Keratinocyte (primary cell): Measurements from ENCODE around the gene CTXND1. TPM values are rescaled to one million over a fixed set of nuclear protein-coding genes. Genes with fewer than 3 reads are reported as not detected.

Experiments used
- DNase-seq: peaks from one replicate; pipeline ENCODE4 v3.0.0-alpha.2; 2011; ENCODE audit warnings: low read depth, missing footprints, low spot score
- FAIRE-seq: peaks from 2 replicates; lab custom pipeline; 2011; peaks lifted over from hg19 to GRCh38; lab: Jason Lieb, UNC
- H2AFZ ChIP-seq: 2 replicates; pipeline ENCODE4 v1.6.0; 2012; ENCODE audit warnings: low read length, control low read depth, inconsistent platforms; ENCODE audit not compliant: control insufficient read depth
- H3K27ac ChIP-seq: 2 replicates; pipeline ENCODE4 v1.5.1; 2011; ENCODE audit warnings: low read length; ENCODE audit not compliant: control insufficient read depth, insufficient read depth
- H3K27me3 ChIP-seq: 3 replicates; pipeline ENCODE4 v1.6.0; 2011; ENCODE audit warnings: low read length; ENCODE audit not compliant: control insufficient read depth, insufficient read depth; ENCODE audit errors: extremely low read depth
- H3K36me3 ChIP-seq, 2 experiments: 2 replicates in 1 of 2; 3 replicates in 1 of 2; pipeline ENCODE4 v1.5.1; 2011; ENCODE audit warnings: low read length in 2 of 2, mild to moderate bottlenecking in 1 of 2; ENCODE audit not compliant: control insufficient read depth in 2 of 2, insufficient read depth in 2 of 2; ENCODE audit errors: extremely low read depth in 1 of 2
- H3K4me1 ChIP-seq: 3 replicates; pipeline ENCODE4 v1.5.1; 2011; ENCODE audit warnings: low read length; ENCODE audit not compliant: control insufficient read depth, insufficient read depth; ENCODE audit errors: extremely low read depth
- H3K4me2 ChIP-seq: 3 replicates; pipeline ENCODE4 v1.6.0; 2011; ENCODE audit warnings: low read depth, low read length; ENCODE audit not compliant: control insufficient read depth, insufficient read depth; ENCODE audit errors: extremely low read depth
- H3K4me3 ChIP-seq, 3 experiments: fragments of 200-600 bp in 1 of 3; sonication (generic) in 1 of 3; 2 replicates in 2 of 3; 3 replicates in 1 of 3; pipeline ENCODE4 v1.5.1; 2011 to 2016; ENCODE audit warnings: low read length in 3 of 3, mild to moderate bottlenecking in 3 of 3, control low read depth in 2 of 3, inconsistent platforms in 1 of 3, low read depth in 1 of 3, mixed read lengths in 1 of 3, mixed run types in 1 of 3, moderate library complexity in 1 of 3; ENCODE audit not compliant: control insufficient read depth in 2 of 3, insufficient read depth in 2 of 3; ENCODE audit errors: extremely low read depth in 1 of 3
- H3K79me2 ChIP-seq: 2 replicates; pipeline ENCODE4 v1.6.0; 2012; ENCODE audit warnings: low read length; ENCODE audit not compliant: control insufficient read depth, insufficient read depth
- H3K9ac ChIP-seq: 3 replicates; pipeline ENCODE4 v1.6.0; 2011; ENCODE audit warnings: low read length; ENCODE audit not compliant: control insufficient read depth, insufficient read depth; ENCODE audit errors: extremely low read depth
- H3K9me1 ChIP-seq: 3 replicates; pipeline ENCODE4 v1.6.0; 2011; ENCODE audit warnings: low read length; ENCODE audit not compliant: control insufficient read depth, insufficient read depth; ENCODE audit errors: extremely low read depth
- H3K9me3 ChIP-seq: 2 replicates; pipeline ENCODE4 v1.5.1; 2012; ENCODE audit warnings: low read depth, low read length; ENCODE audit not compliant: control insufficient read depth
- H4K20me1 ChIP-seq: 3 replicates; pipeline ENCODE4 v1.6.0; 2011; ENCODE audit warnings: low read length; ENCODE audit not compliant: control insufficient read depth, insufficient read depth; ENCODE audit errors: extremely low read depth
- EZH2 ChIP-seq: IDR thresholded peaks from one replicate; pipeline ENCODE4 v1.6.1; 2012; ENCODE audit warnings: inconsistent platforms, mild to moderate bottlenecking, low read length, moderate library complexity
- dilution Hi-C: fragments of 300-500 bp; cut with MboI; formaldehyde crosslinking; loops from one replicate; pipeline ENCODE4 v1.7.0; 2020; ENCODE audit warnings: low sequenced_read_pairs; ENCODE audit not compliant: extremely low pct_ligation_motif_present
- polyA plus RNA-seq, 5 experiments: library from polyadenylated mRNA; depleted of rRNA in 3 of 5; stranded (reverse) in 3 of 5; stranded (forward) in 1 of 5; unstranded in 1 of 5; fragments of >200 nt; gene quantifications; 1 replicate in 1 of 5; 2 replicates in 3 of 5; 3 replicates in 1 of 5; pipeline versions ENCODE4 v1.2.1 to v1.2.3, GENCODE V29; 2011 to 2012; ENCODE audit warnings: missing spikeins in 2 of 5, low read depth in 1 of 5, low replicate concordance in 1 of 5
- TF ChIP-seq, protein P1 (sequence below), 3 experiments: IDR thresholded peaks in 1 of 3; conservative IDR thresholded peaks in 1 of 3; optimal IDR thresholded peaks in 1 of 3; 2 replicates in 2 of 3; 3 replicates in 1 of 3; pipeline versions ENCODE3 to v1.5.1; 2011; ENCODE audit warnings: low read length in 3 of 3, mild to moderate bottlenecking in 3 of 3, moderate library complexity in 2 of 3, control low read depth in 1 of 3, inconsistent platforms in 1 of 3; ENCODE audit not compliant: insufficient read depth in 2 of 3; ENCODE audit errors: extremely low read depth in 1 of 3

Gene CTXND1
- polyA plus RNA-seq, 1 donor (not counting 4 experiments of a cell fraction or from before 2014, with no cell fraction given), result not detected

GRCh38 chr15:80270472-80270871, 18.5 kb upstream of the CTXND1 start:
- TF ChIP-seq, protein P1, sequence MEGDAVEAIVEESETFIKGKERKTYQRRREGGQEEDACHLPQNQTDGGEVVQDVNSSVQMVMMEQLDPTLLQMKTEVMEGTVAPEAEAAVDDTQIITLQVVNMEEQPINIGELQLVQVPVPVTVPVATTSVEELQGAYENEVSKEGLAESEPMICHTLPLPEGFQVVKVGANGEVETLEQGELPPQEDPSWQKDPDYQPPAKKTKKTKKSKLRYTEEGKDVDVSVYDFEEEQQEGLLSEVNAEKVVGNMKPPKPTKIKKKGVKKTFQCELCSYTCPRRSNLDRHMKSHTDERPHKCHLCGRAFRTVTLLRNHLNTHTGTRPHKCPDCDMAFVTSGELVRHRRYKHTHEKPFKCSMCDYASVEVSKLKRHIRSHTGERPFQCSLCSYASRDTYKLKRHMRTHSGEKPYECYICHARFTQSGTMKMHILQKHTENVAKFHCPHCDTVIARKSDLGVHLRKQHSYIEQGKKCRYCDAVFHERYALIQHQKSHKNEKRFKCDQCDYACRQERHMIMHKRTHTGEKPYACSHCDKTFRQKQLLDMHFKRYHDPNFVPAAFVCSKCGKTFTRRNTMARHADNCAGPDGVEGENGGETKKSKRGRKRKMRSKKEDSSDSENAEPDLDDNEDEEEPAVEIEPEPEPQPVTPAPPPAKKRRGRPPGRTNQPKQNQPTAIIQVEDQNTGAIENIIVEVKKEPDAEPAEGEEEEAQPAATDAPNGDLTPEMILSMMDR (optimal IDR thresholded peaks at IDR 0.05 in 1 of 3, IDR thresholded peaks at IDR 0.05 in 1 of 3, conservative IDR thresholded peaks at IDR 0.05 in 1 of 3; ENCODE audit: extremely low read depth in 1 of 3, insufficient read depth in 2 of 3, low read length in 3 of 3), result no peak
- no peak for TF ChIP-seq EZH2
- dilution Hi-C loops, result no loop called here
- no peak overlapping the region for H3K4me3 ChIP-seq

DNA sequence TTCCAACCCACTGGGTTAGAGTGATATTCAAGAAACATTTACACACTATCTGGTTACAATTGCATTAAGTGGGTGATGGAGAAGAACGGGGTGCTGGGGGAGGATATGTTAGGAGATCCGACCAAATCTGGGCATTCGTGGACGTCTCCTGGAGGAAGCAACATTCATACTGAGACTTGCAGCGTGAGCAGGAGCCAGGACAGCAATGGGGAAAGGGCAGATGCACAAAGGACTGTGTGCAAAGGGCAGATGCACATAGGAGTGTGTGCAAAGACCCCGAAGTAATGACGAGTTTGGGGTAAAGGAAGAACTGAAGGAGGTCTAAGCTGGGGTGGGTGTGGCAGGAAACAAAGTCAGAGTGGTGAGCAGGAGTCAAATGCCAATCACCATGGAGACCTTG, 16.1 kb upstream of the CTXND1 start:
- no peaks in the 10 kb centered on the region for H3K36me3 ChIP-seq
- no peaks in the 10 kb centered on the region for H4K20me1 ChIP-seq
- H3K4me3 ChIP-seq, result no peak overlapping the region
- FAIRE-seq, result no peak
- dilution Hi-C loops, result no loop called here
- no peaks in the 10 kb centered on the region for H3K4me1 ChIP-seq
- no peak for DNase-seq
- no peak for TF ChIP-seq EZH2
- TF ChIP-seq, protein P1 (optimal IDR thresholded peaks at IDR 0.05 in 1 of 3, IDR thresholded peaks at IDR 0.05 in 1 of 3, conservative IDR thresholded peaks at IDR 0.05 in 1 of 3; ENCODE audit: extremely low read depth in 1 of 3, insufficient read depth in 2 of 3, low read length in 3 of 3), result no peak
- H3K27ac ChIP-seq, result no peak overlapping the region
- H2AFZ ChIP-seq, result no peak overlapping the region
- H3K9me1 ChIP-seq, result no peaks in the 10 kb centered on the region
- no peak overlapping the region for H3K9ac ChIP-seq
- H3K9me3 ChIP-seq, result no peaks in the 10 kb centered on the region
- H3K4me2 ChIP-seq, result no peak overlapping the region
- no peaks in the 10 kb centered on the region for H3K27me3 ChIP-seq
- no peaks in the 10 kb centered on the region for H3K79me2 ChIP-seq

More at GRCh38 chr15:80270472-80270871, 18.5 kb upstream of the CTXND1 start:
- Histone ChIP-seq H3K27ac (no peak overlapping the region), H3K36me3 (no peaks in the 10 kb centered on the region), H3K9me1 (no peaks in the 10 kb centered on the region), H3K4me2 (no peak overlapping the region), H3K9me3 (no peaks in the 10 kb centered on the region), H3K9ac (no peak overlapping the region), H3K79me2 (no peaks in the 10 kb centered on the region), H4K20me1 (no peaks in the 10 kb centered on the region), H3K27me3 (no peaks in the 10 kb centered on the region), H3K4me1 (no peaks in the 10 kb centered on the region), H2AFZ (no peak overlapping the region)
- no peak for DNase-seq
- no peak for FAIRE-seq
